ENCODE measurements around the gene SIGLEC9. TPM values are rescaled to one million over a fixed set of nuclear protein-coding genes. Genes with fewer than 3 reads are reported as not detected.

The SIGLEC9 gene
- total RNA-seq, 1 experiment from 2014 or later: not detected

DNA sequence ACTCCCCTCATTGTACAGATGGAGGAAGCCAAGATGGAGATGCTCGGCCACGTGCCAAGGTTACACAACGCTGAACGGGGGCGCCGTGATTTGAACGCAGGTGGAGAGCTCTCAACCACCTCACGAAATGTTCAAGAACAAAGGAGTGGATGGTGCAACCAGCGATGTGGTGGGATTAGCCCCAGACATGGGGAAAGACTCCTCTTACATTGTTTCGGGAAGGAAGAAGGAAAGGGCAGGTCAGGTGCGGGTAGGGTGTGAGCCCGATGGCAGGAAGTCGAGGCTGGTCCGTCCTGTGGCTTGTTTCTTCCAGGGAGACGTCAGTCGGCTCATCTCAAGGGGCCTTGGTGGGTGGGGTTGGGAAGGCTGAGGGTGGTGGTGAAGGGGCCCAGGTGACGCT is 34.9 kb upstream of the SIGLEC9 start:
- DNase-seq (no peak), ATAC-seq (no peak)
- Histone ChIP-seq H3K27me3 (ENCODE audit: low read length) (no peaks in the 10 kb centered on the region), H3K4me2 (ENCODE audit: low read length) (no peak overlapping the region), H3K9ac (ENCODE audit: low read length) (no peak overlapping the region), H3K27ac (ENCODE audit: low read length) (no peak overlapping the region), H2AFZ (ENCODE audit: low read length) (no peak overlapping the region), H3K9me3 (ENCODE audit: low read length) (no peaks in the 10 kb centered on the region), H3K36me3 (ENCODE audit: low read depth, low read length) (no peaks in the 10 kb centered on the region), H3K9me2 (replicated peaks; ENCODE audit: low read length) (no peaks in the 10 kb centered on the region), H3K4me1 (ENCODE audit: insufficient read depth, low read length) (peaks cover 37% of the 10 kb centered on the region), H3F3A (ENCODE audit: low read length, unreplicated experiment) (peaks cover 4% of the 10 kb centered on the region), H4K20me1 (ENCODE audit: low read length) (no peaks in the 10 kb centered on the region), H3K79me2 (ENCODE audit: low read length) (no peaks in the 10 kb centered on the region), H3K4me3 (ENCODE audit: low read length) (no peak overlapping the region)
- ChIA-PET POLR2A (ENCODE audit: unreplicated experiment) (no interaction called here), CTCF (no interaction called here)
- intact Hi-C loops (cut with micrococcal nuclease): no loop called here
- BruUV-seq (replicated peaks): no TSS peak
- TF ChIP-seq, protein P1, sequence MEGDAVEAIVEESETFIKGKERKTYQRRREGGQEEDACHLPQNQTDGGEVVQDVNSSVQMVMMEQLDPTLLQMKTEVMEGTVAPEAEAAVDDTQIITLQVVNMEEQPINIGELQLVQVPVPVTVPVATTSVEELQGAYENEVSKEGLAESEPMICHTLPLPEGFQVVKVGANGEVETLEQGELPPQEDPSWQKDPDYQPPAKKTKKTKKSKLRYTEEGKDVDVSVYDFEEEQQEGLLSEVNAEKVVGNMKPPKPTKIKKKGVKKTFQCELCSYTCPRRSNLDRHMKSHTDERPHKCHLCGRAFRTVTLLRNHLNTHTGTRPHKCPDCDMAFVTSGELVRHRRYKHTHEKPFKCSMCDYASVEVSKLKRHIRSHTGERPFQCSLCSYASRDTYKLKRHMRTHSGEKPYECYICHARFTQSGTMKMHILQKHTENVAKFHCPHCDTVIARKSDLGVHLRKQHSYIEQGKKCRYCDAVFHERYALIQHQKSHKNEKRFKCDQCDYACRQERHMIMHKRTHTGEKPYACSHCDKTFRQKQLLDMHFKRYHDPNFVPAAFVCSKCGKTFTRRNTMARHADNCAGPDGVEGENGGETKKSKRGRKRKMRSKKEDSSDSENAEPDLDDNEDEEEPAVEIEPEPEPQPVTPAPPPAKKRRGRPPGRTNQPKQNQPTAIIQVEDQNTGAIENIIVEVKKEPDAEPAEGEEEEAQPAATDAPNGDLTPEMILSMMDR (conservative IDR thresholded peaks at IDR 0.05; ENCODE audit: low read depth, low read length): no peak
- TF ChIP-seq EZH2 (IDR thresholded peaks at IDR 0.05; ENCODE audit: low read length, unreplicated experiment) (no peak), EZH2phosphoT487 (IDR thresholded peaks at IDR 0.05; ENCODE audit: borderline replicate concordance, low read length) (no peak)

- DNase-seq (peak; percentile 26), ATAC-seq (no peak)
- no peak overlapping the region for H3K27ac ChIP-seq (ENCODE audit: low read length)
- H2AFZ ChIP-seq (ENCODE audit: low read length): no peak overlapping the region
- BruUV-seq (replicated peaks): no TSS peak
- no peak overlapping the region for H3K4me3 ChIP-seq (ENCODE audit: low read length)
- H4K20me1 ChIP-seq (ENCODE audit: low read length): no peaks in the 10 kb centered on the region
- TF ChIP-seq, protein P1 (conservative IDR thresholded peaks at IDR 0.05; ENCODE audit: low read depth, low read length): no peak
- TF ChIP-seq EZH2phosphoT487 (IDR thresholded peaks at IDR 0.05; ENCODE audit: borderline replicate concordance, low read length) (no peak), EZH2 (IDR thresholded peaks at IDR 0.05; ENCODE audit: low read length, unreplicated experiment) (no peak)
- no peak overlapping the region for H3K9ac ChIP-seq (ENCODE audit: low read length)
- intact Hi-C loops (cut with micrococcal nuclease): no loop called here
- no peaks in the 10 kb centered on the region; the same call in 1 of the 2 replicates for H3K36me3 ChIP-seq (ENCODE audit: low read depth, low read length)
- H3K4me1 ChIP-seq (ENCODE audit: insufficient read depth, low read length): peaks cover 40% of the 10 kb centered on the region
- no peaks in the 10 kb centered on the region for H3K27me3 ChIP-seq (ENCODE audit: low read length)
- no peak overlapping the region for H3K4me2 ChIP-seq (ENCODE audit: low read length)
- ChIA-PET POLR2A (ENCODE audit: unreplicated experiment) (interaction anchor here (0.5 kb wide), 1 partner anchor 70 kb away, joined by 5 read pairs; no protein-coding TSS in a partner anchor), CTCF (no interaction called here)
- H3K79me2 ChIP-seq (ENCODE audit: low read length): no peaks in the 10 kb centered on the region
- no peaks in the 10 kb centered on the region for H3K9me3 ChIP-seq (ENCODE audit: low read length)
- no peaks in the 10 kb centered on the region for H3K9me2 ChIP-seq (replicated peaks; ENCODE audit: low read length)
- H3F3A ChIP-seq (ENCODE audit: low read length, unreplicated experiment): peaks cover 4% of the 10 kb centered on the region
Measured at GRCh38 chr19:51090471-51090870, 34.2 kb upstream of the SIGLEC9 start.

- POLR2A ChIA-PET (ENCODE audit: unreplicated experiment): interaction anchor here (0.5 kb wide), 1 partner anchor 71 kb away, joined by 5 read pairs; no protein-coding TSS in a partner anchor
- intact Hi-C loops (cut with micrococcal nuclease): no loop called here
Measured at GRCh38 chr19:51091126-51091525, 33.6 kb upstream of the SIGLEC9 start.

More at GRCh38 chr19:51091126-51091525, 33.6 kb upstream of the SIGLEC9 start:
- BruUV-seq (replicated peaks): no TSS peak
- Histone ChIP-seq H3K9me3 (ENCODE audit: low read length) (no peaks in the 10 kb centered on the region), H3K4me1 (ENCODE audit: insufficient read depth, low read length) (peaks cover 40% of the 10 kb centered on the region), H4K20me1 (ENCODE audit: low read length) (no peaks in the 10 kb centered on the region), H3K79me2 (ENCODE audit: low read length) (no peaks in the 10 kb centered on the region), H3K27ac (ENCODE audit: low read length) (no peak overlapping the region), H2AFZ (ENCODE audit: low read length) (no peak overlapping the region), H3K4me3 (ENCODE audit: low read length) (no peak overlapping the region), H3K9ac (ENCODE audit: low read length) (no peak overlapping the region), H3K27me3 (ENCODE audit: low read length) (no peaks in the 10 kb centered on the region), H3K4me2 (ENCODE audit: low read length) (no peak overlapping the region), H3K9me2 (replicated peaks; ENCODE audit: low read length) (no peaks in the 10 kb centered on the region), H3F3A (ENCODE audit: low read length, unreplicated experiment) (peaks cover 4% of the 10 kb centered on the region), H3K36me3 (ENCODE audit: low read depth, low read length) (no peaks in the 10 kb centered on the region; the same call in 1 of the 2 replicates)
- CTCF ChIA-PET: no interaction called here
- no peak for ATAC-seq
- no peak for TF ChIP-seq EZH2phosphoT487 (IDR thresholded peaks at IDR 0.05; ENCODE audit: borderline replicate concordance, low read length)
- no peak for DNase-seq

Data from PC-3 (cell line).